Myocyte (in vitro differentiated cells): ENCODE results near the gene NTN5. TPM values are rescaled to one million over a fixed set of nuclear protein-coding genes. Genes with fewer than 3 reads are reported as not detected.
A peak's percentile ranks its signal among the peaks of the same experiment; 100 is the strongest.

Experiments used
- DNase-seq: peaks from one replicate; pipeline ENCODE4 v3.0.0-alpha.2; 2012; ENCODE audit warnings: low read depth
- total RNA-seq: library from RNA; depleted of rRNA; stranded (reverse); fragments of >200 nt; gene quantifications from 2 replicates; pipeline ENCODE4 v1.2.3, GENCODE V29; 2014

The NTN5 gene
- total RNA-seq, 1 donor from 2014 or later = 0.08 TPM

DNA sequence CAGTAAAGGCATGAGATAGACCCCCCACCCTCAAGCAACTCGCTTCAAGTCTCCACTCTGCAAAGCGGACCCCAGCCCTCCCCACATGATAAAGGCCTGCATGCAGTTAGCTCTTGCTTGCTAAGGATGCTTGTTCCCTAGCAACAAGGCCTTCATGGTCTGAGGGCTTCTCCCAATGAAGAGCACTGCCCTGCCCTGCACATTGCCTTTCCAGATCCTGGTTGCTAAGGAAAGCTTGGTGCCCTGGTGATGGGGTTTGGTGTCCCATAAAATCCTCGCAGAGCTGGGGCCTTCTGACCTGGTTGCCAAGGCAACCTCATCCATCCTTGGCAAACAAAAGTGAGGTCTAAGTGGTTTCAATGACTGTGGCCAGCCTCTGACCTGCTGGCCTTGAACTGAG is 41.6 kb downstream of the NTN5 start:
- DNase-seq = no peak

DNA sequence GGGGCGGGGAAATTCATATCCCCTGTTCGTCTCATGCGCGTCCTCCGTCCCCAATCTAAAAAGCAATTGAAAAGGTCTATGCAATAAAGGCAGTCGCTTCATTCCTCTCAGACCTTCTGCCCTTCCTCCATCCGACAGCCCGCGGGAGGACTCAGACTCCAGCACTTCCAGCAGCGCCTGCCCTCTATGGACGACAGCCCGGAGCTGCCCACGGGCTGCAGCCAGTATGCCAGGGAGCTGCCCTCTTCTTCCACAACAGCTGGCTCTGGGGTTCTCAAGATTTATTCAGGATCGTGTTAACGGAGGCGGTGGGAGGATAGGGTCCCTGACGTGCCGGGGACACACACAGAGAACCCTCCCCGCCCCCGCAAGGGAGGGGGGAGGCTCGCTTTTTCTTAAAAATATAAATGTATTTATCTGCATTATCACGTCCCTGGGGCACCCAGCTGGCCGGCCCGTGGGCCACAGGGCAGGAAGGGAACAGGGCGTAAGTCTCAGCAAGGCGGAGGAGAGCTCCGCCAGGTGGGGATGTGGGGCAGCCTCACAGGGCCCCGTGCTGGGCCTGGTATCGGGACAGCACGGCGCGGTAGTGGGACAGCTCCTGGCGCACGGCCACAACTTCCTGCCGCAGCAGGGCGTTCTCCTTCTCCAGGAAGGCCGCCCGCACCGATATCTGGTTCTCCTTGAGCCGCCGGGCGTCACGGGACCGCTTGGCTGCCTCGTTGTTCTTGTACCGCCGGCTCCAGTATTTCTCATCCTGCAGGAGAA is 42.3 kb downstream of the NTN5 start:
- DNase-seq = peak; percentile 33

DNA sequence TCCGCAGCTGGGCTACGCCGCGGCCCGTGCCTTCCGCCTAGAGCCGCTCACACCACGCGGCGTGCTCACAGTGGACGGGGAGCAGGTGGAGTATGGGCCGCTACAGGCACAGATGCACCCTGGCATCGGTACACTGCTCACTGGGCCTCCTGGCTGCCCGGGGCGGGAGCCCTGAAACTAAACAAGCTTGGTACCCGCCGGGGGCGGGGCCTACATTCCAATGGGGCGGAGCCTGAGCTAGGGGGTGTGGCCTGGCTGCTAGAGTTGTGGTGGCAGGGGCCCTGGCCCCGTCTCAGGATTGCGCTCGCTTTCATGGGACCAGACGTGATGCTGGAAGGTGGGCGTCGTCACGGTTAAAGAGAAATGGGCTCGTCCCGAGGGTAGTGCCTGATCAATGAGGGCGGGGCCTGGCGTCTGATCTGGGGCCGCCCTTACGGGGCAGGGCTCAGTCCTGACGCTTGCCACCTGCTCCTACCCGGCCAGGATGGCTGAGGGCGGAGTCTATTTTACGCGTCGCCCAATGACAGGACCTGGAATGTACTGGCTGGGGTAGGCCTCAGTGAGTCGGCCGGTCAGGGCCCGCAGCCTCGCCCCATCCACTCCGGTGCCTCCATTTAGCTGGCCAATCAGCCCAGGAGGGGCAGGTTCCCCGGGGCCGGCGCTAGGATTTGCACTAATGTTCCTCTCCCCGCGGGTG is 43.1 kb downstream of the NTN5 start:
- peak; percentile 31 for DNase-seq

DNA sequence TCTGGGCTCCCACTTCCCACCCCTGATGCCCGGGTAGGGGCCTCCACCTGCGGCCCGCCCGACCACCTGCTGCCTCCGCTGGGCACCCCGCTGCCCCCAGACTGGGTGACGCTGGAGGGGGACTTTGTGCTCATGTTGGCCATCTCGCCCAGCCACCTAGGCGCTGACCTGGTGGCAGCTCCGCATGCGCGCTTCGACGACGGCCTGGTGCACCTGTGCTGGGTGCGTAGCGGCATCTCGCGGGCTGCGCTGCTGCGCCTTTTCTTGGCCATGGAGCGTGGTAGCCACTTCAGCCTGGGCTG is 43.6 kb downstream of the NTN5 start:
- no peak for DNase-seq

DNA sequence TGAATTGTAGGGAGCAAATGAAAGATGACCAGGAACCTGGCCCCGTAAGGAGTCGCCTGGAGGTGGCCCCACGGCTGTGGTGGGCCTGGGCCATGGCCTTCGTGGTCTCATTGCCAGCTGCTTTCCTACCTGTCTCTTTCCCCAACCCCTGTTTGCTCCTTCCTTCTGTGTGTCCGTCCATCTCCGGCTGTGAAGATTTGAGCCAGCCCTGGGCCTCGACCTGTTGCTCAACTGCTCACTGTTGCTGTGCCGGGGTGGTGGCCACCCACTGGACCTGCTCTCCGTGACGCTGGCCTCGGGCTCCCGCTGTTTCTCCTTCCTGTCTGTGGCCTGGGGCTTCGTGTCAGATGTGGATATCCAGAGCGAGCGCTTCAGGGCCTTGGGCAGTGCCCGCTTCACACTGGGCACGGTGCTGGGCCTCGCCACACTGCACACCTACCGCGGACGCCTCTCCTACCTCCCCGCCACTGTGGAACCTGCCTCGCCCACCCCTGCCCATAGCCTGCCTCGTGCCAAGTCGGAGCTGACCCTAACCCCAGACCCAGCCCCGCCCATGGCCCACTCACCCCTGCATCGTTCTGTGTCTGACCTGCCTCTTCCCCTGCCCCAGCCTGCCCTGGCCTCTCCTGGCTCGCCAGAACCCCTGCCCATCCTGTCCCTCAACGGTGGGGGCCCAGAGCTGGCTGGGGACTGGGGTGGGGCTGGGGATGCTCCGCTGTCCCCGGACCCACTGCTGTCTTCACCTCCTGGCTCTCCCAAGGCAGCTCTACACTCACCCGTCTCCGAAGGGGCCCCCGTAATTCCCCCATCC is 44.1 kb downstream of the NTN5 start:
- no peak for DNase-seq

DNA sequence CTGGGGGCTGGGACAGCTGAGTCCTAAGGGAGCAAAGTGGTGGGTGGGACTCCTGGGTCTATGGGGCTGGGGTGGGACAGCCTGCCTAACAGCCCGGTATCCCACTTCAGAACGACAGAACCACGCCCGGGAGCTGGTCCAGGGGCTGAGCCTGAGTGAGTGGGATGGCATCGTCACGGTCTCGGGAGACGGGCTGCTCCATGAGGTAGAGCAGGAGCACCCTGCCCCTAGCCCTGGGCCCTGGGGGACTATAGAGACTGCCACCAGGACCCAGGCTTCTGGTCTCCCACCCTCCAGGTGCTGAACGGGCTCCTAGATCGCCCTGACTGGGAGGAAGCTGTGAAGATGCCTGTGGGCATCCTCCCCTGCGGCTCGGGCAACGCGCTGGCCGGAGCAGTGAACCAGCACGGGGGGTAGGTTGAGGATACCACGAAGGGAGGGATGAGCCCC is 44.9 kb downstream of the NTN5 start:
- no peak for DNase-seq

DNA sequence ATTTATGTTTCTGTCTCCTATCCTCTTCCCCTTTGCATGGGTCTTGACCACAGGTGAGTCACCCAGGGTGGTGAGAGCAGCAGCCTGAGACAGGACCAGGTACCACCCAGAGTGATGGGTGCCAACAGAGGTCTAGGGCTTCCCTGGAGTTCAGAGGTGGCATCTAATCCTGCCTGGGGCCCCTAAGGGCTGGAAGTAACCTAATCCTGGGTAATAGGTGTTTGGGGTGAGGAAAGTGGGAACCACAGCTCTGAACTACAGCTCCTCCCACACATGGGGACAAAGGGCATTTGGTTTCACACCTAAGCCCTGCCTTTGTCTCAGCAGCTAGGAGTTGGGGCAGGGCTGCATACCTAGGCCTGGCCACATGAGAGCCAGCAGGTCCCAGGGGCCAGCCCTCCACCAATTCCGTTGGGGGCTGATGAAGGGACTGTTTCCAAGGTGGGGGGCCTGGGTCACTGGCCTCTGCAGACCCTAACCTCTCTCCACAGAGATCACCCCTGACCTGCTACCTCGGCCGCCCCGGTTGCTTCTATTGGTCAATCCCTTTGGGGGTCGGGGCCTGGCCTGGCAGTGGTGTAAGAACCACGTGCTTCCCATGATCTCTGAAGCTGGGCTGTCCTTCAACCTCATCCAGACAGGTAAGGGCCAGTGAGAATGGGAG is 45.5 kb downstream of the NTN5 start:
- no peak for DNase-seq

DNA sequence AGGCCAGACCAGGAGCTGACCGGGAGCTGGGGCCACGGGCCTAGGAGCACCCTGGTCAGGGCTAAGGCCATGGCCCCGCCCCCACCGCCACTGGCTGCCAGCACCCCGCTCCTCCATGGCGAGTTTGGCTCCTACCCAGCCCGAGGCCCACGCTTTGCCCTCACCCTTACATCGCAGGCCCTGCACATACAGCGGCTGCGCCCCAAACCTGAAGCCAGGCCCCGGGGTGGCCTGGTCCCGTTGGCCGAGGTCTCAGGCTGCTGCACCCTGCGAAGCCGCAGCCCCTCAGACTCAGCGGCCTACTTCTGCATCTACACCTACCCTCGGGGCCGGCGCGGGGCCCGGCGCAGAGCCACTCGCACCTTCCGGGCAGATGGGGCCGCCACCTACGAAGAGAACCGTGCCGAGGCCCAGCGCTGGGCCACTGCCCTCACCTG is 46.9 kb downstream of the NTN5 start:
- DNase-seq = no peak

DNA sequence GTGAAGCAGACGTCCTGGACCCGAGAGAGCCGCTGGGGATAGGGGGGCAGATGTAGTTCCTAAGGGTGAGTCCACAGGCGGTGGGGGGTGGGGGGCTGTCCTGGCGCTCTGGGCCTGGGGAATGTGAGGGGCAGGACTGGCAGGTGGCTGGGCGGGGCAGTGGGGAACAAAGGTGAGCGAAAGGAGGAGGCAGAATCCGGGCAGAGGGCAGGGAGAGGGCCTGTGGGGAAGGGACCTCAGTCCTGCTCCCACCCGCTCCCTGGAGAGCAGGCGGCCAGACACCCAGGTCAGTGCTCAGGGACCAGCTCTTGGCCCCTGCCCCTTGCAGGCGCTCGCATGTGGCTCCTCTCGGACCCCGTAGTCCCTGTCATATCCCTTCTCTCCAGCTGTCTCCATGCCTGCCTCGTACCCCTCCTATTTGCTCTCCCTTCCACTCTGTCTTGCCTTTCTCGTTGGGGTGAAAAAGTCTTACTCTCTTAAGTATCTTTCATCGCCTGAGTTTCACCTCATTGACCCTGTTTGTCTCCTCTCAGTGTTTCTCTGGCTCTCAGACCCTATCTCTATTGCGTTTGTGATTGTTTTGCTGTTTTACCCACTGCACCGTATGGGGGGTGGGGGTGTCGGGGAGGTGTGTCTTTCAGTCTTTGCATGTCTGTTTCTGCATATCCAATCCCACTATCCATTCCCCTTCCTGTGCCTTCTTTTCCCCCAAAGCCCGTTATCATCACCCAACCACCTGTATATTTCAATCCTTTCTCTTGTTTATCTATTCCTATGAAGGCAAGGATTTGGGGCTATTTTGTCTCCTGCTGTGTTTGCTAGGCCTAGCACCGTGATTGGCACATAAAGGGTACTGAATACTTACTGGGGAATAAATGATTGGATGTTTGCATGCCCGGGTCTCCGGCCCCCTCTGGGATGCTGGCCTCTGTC is 47.8 kb downstream of the NTN5 start:
- no peak for DNase-seq

DNA sequence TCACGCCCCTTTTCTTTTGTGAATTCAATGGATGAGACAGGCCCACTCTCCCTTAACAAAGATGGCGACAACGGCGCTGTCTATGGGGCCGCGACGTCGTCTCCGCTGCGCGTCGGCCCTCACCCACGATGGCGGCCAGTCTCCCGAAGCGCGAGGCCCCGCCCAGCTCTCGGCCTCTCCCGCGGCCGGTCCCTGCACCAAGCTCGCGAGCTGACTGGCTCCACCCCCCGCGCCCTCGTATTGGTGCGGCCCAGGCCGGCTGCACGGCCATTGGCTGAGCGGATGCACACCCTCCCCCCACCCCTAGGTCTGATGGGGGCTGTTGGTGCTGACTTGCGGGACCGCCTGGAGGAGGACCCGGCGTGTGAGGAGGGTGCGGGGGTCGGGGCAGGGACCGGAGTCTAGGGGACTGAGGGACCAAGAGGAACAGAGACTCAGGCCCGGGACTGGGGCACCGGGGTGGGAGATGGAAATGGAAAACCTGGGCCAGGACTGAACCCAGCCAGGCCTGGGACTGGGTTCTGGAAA is 48.7 kb downstream of the NTN5 start:
- DNase-seq = peak; percentile 98

DNA sequence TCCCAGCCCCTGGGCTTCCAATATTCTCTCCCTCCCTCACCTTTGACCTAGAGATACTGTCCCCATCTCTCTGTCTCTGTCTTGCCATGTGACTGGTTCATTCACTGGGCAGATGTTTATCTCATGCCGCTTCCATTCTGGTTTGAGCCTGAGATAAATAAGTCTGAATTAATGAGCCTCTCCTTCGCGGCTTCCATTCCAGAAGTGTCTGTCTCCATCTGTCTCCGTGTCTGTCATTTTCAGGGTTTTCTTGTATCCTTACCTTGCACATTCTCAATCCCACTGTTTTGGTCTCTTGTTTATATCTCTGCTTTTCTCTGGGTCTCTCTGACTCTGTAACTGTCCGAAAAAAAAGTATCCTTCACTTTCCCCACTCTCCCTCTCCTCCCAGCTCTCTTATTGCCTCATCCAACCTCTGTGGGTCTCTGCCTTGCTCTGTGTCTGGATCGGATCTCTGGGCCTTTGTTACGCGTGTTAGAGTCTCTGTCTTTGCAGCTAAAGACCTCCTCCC is 49.2 kb downstream of the NTN5 start:
- DNase-seq = peak; percentile 31

DNA sequence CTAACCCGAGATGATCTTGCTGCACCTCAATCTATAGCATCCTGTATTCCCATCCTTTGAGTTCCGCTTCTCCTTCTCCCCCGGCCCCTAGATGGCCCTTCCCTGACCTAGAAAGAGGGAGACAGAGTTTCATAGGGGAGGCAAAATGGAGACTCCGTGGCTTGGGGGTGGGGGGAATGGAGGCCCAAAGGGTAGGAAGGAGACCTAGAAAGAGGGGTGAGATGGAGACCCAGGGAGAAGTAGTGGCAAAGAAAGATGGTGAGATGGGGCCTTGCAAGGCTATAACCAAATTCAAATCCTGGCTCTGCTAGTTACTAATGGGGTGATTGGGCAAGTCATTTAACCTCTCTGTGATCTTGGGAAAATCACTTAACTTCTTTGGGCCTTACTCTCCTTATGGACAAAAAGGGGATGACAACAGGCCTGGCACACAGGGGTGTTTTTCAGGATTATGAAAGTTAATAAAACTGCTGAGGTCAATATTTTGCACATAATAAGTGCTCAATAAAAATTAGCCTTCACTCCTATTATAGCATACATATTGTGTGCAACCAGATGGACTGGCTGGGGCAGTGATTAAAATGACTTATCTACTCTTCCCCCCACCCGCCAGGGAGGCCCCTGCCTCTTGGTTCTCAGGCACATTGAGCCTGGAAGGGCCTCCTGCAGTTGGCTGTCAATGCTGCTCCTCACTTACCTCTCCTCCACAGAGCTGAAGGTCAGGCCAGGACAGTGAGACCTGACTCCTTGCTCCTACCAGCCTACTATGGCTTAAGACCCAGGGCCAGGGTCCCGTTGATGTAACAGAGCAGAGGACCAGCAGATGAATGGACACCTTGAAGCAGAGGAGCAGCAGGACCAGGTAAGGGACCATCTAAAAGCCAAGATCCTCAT is 52.9 kb downstream of the NTN5 start:
- DNase-seq = no peak

DNA sequence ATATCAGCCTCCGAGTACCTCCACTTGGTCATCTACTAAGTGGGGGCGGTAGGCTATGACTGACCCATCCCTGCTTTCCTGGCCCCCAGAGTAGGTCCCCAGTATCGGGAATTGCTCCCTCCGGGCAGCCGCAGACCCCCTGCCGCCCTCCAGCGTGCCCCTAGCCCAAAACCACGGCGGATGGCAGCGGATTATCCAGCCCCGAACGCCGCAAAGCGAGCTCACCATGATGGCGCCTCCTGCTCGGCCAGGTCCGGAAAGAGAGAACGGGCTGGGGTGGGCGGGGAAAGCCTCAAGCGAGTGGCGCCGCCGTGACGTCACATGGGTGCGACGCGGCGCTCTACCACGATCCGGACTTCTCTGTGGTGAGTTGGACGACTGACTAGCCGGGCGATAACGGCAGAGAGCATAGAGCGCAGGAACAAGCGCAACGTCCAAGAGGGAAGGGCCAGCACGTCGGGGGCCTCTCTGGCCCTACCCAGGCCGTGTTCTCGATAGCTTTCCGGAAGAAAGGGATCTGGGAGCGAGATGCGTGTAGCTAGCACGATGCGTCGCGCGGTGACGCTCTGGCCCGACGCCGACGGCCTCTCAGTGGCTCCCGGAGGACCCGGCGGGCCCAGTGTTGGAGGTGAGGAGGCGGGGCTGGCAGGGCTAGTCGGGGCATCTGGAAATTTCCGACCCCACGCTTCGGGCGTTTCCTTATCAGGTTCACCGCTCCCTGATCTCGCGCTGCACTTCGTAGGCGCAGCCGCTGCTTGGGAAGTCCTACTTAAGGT is 53.7 kb downstream of the NTN5 start, which contains the start of the genes RPL18 and SPHK2:
TSS of gene RPL18 (minus strand) at position 263 of the 776 bp plus-strand sequence. CDS start at position 228, 35 bp downstream.
TSS of gene SPHK2 (plus strand) at position 591 of the 776 bp plus-strand sequence. CDS start 1,009 bp downstream, outside the sequence.
- peak; percentile 100 for DNase-seq

DNA sequence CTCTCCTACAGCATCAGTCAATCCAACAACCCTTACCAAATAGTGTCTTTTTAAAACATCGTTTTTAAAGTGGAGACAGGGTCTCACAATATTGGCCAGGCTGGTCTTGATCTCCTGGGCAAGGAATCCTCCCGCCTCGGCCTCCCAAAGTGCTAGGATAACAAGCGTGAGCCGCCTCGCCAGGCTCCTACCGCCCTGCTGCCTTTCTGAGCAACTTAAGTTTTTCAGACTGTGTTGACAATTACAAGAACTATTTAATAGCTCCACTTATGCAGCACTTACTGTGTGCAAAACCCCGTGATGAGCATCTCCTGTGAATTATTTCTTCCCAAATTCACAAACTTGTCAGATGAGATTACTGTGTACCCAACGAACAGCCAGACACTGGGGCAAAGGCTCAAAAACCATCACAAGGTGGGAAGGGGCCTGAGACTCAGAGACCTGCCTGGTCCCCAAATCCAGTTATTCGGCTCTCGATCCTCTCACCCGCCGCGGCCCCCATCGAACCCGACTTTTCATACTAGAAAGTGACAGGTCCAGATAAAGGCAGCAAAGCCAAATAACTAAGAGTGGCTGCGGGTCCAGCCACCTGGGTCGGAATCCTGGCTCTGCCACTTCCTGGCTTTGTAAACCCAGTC is 54.4 kb downstream of the NTN5 start:
- DNase-seq = no peak

DNA sequence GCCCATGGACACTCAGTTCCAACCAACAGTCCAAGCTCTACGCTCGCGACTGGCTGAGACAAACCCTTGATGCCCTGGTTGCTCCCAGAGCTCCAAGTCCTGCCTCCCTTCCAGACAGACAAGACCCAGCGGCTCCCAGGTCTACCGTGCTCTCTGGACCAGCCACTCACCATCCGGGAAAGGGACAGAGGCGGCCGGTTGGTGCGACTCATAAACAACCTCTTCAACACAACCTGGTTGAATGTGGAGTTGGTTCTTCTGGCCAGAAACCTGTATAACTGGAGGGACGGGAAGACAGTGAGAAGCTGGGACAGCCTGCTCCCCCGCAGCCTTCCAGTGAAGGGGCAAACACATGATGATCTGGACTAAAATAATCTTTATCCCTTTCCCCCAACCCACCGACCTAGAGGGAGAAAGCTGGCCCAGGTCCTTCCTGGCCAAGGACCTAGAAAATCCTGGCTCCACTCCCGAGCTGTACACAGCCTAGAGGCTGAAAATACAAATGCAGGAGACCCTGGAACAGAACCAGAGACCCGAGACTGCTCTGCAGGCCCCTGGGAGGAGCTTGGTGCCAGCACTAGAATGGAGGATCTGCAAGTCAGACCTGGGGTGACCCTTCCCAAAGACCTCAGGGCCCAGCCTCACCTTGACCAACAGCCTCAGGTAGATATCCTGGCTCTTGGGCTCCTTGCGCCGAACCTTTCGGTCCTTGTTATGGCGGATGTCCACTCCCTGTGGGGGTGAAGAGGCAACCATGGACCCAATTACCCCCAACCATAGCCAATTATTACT is 55.5 kb downstream of the NTN5 start:
- DNase-seq = peak; percentile 58

DNA sequence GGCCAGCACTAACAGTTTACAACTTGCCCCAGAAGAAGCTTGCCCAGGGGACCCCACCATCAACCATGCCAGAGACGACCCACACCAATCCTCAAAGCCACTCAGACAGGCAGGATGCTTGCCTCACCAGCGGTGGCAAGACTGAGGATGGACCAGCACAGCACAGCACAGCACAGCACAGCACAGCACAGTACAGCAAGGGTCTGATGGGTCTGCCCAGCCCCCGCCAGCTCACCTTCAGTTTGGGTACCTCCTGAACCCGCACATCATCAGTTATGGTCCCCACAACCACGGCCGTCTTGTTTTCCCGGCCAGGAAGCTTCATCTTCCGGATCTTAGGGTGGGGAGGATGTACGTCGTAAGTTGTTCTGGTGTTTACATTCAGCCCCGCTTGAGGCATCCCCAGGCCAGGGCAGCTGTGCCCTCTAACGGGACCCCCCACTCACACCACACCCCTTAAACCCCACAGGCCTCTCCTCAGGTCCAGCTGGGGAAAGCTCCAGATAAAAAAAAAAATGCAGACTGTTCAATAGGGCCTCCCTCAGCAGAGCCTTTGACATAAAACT is 56.2 kb downstream of the NTN5 start:
- no peak for DNase-seq
